ENCODE results near the gene HERC4.

- no peak for TF ChIP-seq ZNF699 (CRISPR knock-in tag; IDR thresholded peaks at IDR 0.05; ENCODE audit: insufficient replicate concordance)
- no peak for TF ChIP-seq FOXA3 (CRISPR knock-in tag; conservative IDR thresholded peaks at IDR 0.05 in 1 of 2, IDR thresholded peaks at IDR 0.05 in 1 of 2)
- TF ChIP-seq, protein P1, sequence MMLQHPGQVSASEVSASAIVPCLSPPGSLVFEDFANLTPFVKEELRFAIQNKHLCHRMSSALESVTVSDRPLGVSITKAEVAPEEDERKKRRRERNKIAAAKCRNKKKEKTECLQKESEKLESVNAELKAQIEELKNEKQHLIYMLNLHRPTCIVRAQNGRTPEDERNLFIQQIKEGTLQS (IDR thresholded peaks at IDR 0.05) = no peak
- TF ChIP-seq, protein P1 (CRISPR knock-in tag; conservative IDR thresholded peaks at IDR 0.05) = no peak
- TF ChIP-seq SMC3 (conservative IDR thresholded peaks at IDR 0.05; ENCODE audit: insufficient read depth, low read depth, low read length) = no peak
- no peak for TF ChIP-seq RNF219 (CRISPR knock-in tag; IDR thresholded peaks at IDR 0.05)
- no peak for TF ChIP-seq EZH2 (IDR thresholded peaks at IDR 0.05; ENCODE audit: borderline replicate concordance, low read depth, low read length)
- TF ChIP-seq, protein P2, sequence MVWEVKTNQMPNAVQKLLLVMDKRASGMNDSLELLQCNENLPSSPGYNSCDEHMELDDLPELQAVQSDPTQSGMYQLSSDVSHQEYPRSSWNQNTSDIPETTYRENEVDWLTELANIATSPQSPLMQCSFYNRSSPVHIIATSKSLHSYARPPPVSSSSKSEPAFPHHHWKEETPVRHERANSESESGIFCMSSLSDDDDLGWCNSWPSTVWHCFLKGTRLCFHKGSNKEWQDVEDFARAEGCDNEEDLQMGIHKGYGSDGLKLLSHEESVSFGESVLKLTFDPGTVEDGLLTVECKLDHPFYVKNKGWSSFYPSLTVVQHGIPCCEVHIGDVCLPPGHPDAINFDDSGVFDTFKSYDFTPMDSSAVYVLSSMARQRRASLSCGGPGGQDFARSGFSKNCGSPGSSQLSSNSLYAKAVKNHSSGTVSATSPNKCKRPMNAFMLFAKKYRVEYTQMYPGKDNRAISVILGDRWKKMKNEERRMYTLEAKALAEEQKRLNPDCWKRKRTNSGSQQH (CRISPR knock-in tag; IDR thresholded peaks at IDR 0.05) = no peak
- TF ChIP-seq, protein P3, sequence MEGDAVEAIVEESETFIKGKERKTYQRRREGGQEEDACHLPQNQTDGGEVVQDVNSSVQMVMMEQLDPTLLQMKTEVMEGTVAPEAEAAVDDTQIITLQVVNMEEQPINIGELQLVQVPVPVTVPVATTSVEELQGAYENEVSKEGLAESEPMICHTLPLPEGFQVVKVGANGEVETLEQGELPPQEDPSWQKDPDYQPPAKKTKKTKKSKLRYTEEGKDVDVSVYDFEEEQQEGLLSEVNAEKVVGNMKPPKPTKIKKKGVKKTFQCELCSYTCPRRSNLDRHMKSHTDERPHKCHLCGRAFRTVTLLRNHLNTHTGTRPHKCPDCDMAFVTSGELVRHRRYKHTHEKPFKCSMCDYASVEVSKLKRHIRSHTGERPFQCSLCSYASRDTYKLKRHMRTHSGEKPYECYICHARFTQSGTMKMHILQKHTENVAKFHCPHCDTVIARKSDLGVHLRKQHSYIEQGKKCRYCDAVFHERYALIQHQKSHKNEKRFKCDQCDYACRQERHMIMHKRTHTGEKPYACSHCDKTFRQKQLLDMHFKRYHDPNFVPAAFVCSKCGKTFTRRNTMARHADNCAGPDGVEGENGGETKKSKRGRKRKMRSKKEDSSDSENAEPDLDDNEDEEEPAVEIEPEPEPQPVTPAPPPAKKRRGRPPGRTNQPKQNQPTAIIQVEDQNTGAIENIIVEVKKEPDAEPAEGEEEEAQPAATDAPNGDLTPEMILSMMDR (IDR thresholded peaks at IDR 0.05 in 2 of 3, conservative IDR thresholded peaks at IDR 0.05 in 1 of 3; ENCODE audit: insufficient read depth in 2 of 3, low read depth in 1 of 3, low read length in 3 of 3) = no peak
- TF ChIP-seq HDGF (IDR thresholded peaks at IDR 0.05) = no peak
- TF ChIP-seq FOXP1 (CRISPR knock-in tag; IDR thresholded peaks at IDR 0.05) = no peak
- TF ChIP-seq SAFB2 (IDR thresholded peaks at IDR 0.05; ENCODE audit: borderline replicate concordance, low read depth, low read length, severe bottlenecking) = no peak
Observed at GRCh38 chr10:68067029-68067428, 8.1 kb downstream of the HERC4 start.
